HEK293T (cell line): ENCODE data around the gene PRPSAP1.

ENCODE experiments used
- CTCF ChIA-PET: fragments of 350-600 bp; formaldehyde crosslinking; extraction: SDS; loops from one replicate; lab custom pipeline; 2021; ENCODE audit warnings: antibody characterized with exemption, inconsistent platforms; lab: Yijun Ruan, JAX
- POLR2A ChIA-PET: fragments of 350-600 bp; formaldehyde crosslinking; extraction: SDS; loops from one replicate; lab custom pipeline; 2020; ENCODE audit warnings: antibody characterized with exemption, inconsistent platforms; lab: Yijun Ruan, JAX
- DNase-seq: peaks from one replicate; pipeline ENCODE4 v3.0.0; 2012; ENCODE audit warnings: mixed read lengths; ENCODE audit errors: extremely low spot score
- ARNT ChIP-seq: fragments of 450-650 bp; IDR thresholded peaks from 2 replicates; pipeline ENCODE4 v1.6.1; 2017; ENCODE audit warnings: mild to moderate bottlenecking
- BHLHE40 ChIP-seq: fragments of 450-650 bp; IDR thresholded peaks from 2 replicates; pipeline ENCODE4 v1.6.1; 2016; ENCODE audit warnings: mild to moderate bottlenecking, moderate library complexity, borderline replicate concordance
- CTBP1 ChIP-seq: fragments of 450-650 bp; IDR thresholded peaks from 2 replicates; pipeline ENCODE4 v1.6.1; 2016; ENCODE audit warnings: borderline replicate concordance
- ELF4 ChIP-seq: fragments of 450-650 bp; IDR thresholded peaks from 2 replicates; pipeline ENCODE4 v1.6.1; 2017; ENCODE audit warnings: antibody characterized with exemption
- FOXA1 ChIP-seq: fragments of 450-650 bp; IDR thresholded peaks from 2 replicates; pipeline ENCODE4 v1.6.1; 2016; ENCODE audit warnings: mild to moderate bottlenecking
- FOXK2 ChIP-seq: fragments of 450-650 bp; IDR thresholded peaks from 2 replicates; pipeline ENCODE4 v1.6.1; 2016; ENCODE audit warnings: mild to moderate bottlenecking
- FOXM1 ChIP-seq: fragments of 450-650 bp; IDR thresholded peaks from 2 replicates; pipeline ENCODE4 v1.6.1; 2017; ENCODE audit warnings: mild to moderate bottlenecking, borderline replicate concordance
- HDGF ChIP-seq: fragments of 450-650 bp; IDR thresholded peaks from 2 replicates; pipeline ENCODE4 v1.6.1; 2017; ENCODE audit warnings: antibody characterized with exemption, borderline replicate concordance
- L3MBTL2 ChIP-seq: fragments of 450-650 bp; conservative IDR thresholded peaks from 2 replicates; pipeline ENCODE4 v1.6.1; 2016; ENCODE audit warnings: mild to moderate bottlenecking
- LEF1 ChIP-seq: fragments of 450-650 bp; IDR thresholded peaks from 2 replicates; pipeline ENCODE4 v1.6.1; 2017; ENCODE audit warnings: mild to moderate bottlenecking, borderline replicate concordance
- NFRKB ChIP-seq: fragments of 450-650 bp; IDR thresholded peaks from 2 replicates; pipeline ENCODE4 v1.6.1; 2016; ENCODE audit warnings: mild to moderate bottlenecking, moderate library complexity
- SP1 ChIP-seq: fragments of 450-650 bp; IDR thresholded peaks from 2 replicates; pipeline ENCODE4 v1.6.1; 2017
- SUZ12 ChIP-seq: fragments of 450-650 bp; IDR thresholded peaks from 2 replicates; pipeline ENCODE4 v1.6.1; 2016; ENCODE audit warnings: mild to moderate bottlenecking
- TARDBP ChIP-seq: fragments of 450-650 bp; IDR thresholded peaks from 2 replicates; pipeline ENCODE4 v1.6.1; 2016
- ZNF384 ChIP-seq: fragments of 450-650 bp; IDR thresholded peaks from 2 replicates; pipeline ENCODE4 v1.6.1; 2016
- TF ChIP-seq, protein P1 (sequence below): fragments of 450-650 bp; IDR thresholded peaks from 2 replicates; pipeline ENCODE4 v1.6.1; 2016

Gene PRPSAP1

DNA sequence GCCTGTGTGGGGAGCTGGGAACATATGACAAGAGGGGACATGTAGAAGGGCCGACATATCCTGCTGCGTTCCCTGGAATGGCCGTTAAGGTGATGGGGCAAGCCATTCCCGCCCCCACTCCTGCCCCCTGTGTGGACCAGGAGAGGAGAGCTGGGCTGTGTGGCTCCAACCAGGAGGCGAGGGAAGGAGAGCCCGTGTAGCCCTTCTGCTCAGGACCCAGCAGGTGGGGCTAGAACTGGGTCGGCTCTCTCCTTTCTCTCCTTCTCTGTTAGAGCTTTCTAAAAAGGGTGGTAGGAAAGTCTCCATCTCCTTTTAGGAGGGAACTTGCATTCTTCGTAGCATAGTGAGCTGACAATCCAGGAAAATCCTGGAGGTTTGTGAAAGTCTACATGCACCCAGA lies 43.5 kb upstream of the PRPSAP1 start:
- TF ChIP-seq SUZ12 (no peak), LEF1 (no peak), ELF4 (no peak), L3MBTL2 (no peak), HDGF (no peak), TARDBP (no peak), FOXM1 (no peak), NFRKB (no peak), BHLHE40 (no peak), CTBP1 (no peak), ZNF384 (no peak), FOXK2 (no peak), ARNT (no peak), SP1 (no peak), FOXA1 (no peak)
- TF ChIP-seq, protein P1, sequence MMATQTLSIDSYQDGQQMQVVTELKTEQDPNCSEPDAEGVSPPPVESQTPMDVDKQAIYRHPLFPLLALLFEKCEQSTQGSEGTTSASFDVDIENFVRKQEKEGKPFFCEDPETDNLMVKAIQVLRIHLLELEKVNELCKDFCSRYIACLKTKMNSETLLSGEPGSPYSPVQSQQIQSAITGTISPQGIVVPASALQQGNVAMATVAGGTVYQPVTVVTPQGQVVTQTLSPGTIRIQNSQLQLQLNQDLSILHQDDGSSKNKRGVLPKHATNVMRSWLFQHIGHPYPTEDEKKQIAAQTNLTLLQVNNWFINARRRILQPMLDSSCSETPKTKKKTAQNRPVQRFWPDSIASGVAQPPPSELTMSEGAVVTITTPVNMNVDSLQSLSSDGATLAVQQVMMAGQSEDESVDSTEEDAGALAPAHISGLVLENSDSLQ, result no peak
- CTCF ChIA-PET, result interaction anchor here (0.7 to 3.5 kb wide), 17 partner anchors 9 to 276 kb away, joined by 3 to 42 read pairs (median 5); partner anchors contain the start of gene SPHK1
- DNase-seq, result no peak
- POLR2A ChIA-PET, result interaction anchor here (1.1 to 2.6 kb wide), 4 partner anchors 21 to 275 kb away, joined by 3 to 23 read pairs (median 4); partner anchors contain the start of gene PRPSAP1

DNA sequence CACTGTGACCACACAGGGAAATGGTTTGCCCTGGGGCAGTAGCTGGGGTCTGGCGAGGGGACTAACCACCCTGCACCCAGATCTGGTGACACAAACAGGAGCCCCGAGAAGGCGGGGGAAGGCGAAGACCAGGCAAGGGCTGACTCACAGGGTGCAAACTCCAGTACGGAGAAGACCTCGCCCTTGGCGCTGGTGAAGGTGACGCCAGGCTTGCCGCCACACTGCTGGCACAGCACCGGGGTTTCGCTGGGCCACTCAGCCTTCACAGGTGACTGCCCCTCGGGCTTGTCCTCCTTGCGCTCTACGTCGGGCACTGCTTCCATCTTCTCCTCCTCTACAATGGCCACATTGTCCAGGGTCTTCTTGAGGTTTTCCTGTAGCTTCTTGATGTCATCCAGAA lies 42.3 kb upstream of the PRPSAP1 start:
- CTCF ChIA-PET, result interaction anchor here (0.9 kb wide), 1 partner anchor 11 kb away, joined by 3 read pairs; no protein-coding TSS in a partner anchor
- POLR2A ChIA-PET, result interaction anchor here (0.7 kb wide), 1 partner anchor 62 kb away, joined by 3 read pairs; no protein-coding TSS in a partner anchor
- TF ChIP-seq BHLHE40 (no peak), ZNF384 (no peak), ARNT (no peak), LEF1 (no peak), NFRKB (no peak), L3MBTL2 (no peak), HDGF (no peak), SUZ12 (no peak), CTBP1 (no peak), SP1 (no peak), TARDBP (no peak), FOXM1 (no peak), ELF4 (no peak), FOXA1 (no peak), FOXK2 (no peak)
- TF ChIP-seq, protein P1, result no peak
- DNase-seq, result no peak

DNA sequence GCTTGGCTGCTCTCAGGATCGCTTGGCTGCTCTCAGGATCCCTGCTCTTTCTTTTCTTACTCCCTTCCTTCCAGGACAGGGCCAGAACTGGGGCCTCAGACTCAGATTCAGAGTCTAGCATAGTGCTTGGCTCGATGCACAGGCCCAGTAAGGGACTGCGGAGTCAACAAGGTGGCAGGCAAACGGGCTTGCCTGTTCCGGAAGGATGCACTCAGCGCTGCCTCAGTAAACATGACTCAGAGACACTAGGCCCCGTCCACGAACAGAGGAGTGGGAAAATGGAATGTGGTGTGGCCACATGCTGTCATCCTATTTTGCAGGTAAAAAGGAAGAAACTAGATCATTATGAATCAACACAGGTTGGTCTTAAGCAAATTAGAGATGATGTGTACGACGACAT lies 40.5 kb upstream of the PRPSAP1 start:
- ChIA-PET CTCF (interaction anchor here (0.6 to 0.7 kb wide), 3 partner anchors 9 to 72 kb away, joined by 3 to 8 read pairs (median 3); no protein-coding TSS in a partner anchor), POLR2A (interaction anchor here (0.7 kb wide), 1 partner anchor 33 kb away, joined by 3 read pairs; no protein-coding TSS in a partner anchor)
- no peak for DNase-seq
- TF ChIP-seq TARDBP (no peak), SP1 (no peak), ELF4 (no peak), ZNF384 (no peak), NFRKB (no peak), HDGF (no peak), L3MBTL2 (no peak), BHLHE40 (no peak), FOXA1 (no peak)

DNA sequence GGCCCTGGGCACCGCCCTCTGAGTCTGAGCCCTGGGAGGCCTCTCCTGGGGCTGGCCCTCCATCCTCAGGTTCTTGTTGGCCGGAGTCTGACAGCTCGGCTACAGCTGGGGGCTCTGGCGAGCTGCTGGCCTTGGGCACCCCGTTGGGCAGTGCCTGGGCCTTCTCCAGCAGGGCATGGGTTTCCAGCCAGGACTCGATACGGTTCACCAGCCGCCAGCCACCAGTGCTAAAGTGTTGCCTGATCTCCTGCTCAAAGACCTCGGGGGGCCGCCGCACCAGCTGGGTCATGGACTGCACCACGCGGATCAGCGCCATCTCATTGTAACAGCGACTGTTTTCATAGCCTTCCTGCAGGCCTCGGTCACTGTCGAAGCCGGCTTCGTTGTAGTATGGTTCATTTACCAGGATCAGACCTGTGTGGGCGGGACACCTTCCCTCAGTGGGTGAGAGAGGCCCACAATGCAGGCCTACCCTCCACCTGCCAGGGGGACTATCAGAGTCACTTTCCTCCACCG lies 37.5 kb upstream of the PRPSAP1 start:
- CTCF ChIA-PET, result no interaction called here
- no peak for DNase-seq
- POLR2A ChIA-PET, result no interaction called here
- TF ChIP-seq FOXM1, result no peak
- TF ChIP-seq FOXA1, result no peak
- TF ChIP-seq, protein P1, result no peak
- TF ChIP-seq L3MBTL2, result no peak

DNA sequence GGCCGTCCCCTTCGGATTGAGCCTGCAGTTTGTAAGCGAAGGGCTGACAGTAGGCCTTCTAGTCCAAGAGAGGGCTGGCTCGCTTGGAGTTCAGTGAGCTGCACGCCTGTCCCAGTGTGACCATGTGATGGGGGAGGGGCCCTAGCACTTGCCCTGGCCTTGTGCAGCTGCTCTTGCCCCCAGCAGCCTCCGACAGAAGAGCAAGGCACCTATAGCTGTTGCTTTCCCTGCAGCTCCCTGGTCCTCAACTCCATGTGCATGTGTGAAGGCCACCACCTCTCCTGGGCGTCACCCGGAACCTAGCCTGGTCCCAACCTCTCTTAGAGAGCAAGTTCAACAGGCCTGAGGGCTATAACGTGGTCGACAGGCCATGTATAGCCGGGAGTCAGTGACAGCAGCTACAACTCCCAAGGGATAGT lies 36.3 kb upstream of the PRPSAP1 start:
- ChIA-PET POLR2A (interaction anchor here (1.0 to 1.2 kb wide), 2 partner anchors 22 to 36 kb away, joined by 3 to 4 read pairs; partner anchors contain the start of gene PRPSAP1), CTCF (no interaction called here)
- DNase-seq, result no peak
- TF ChIP-seq SP1 (no peak), SUZ12 (no peak), ZNF384 (no peak), CTBP1 (no peak), FOXK2 (no peak), BHLHE40 (no peak), FOXA1 (no peak), ARNT (no peak)
